Measurements from ENCODE around the gene ZNF195.
"Not testable (repeated sequence)": the region's sequence is repeated elsewhere in the genome, so short reads cannot be mapped to it uniquely, and the experiment has no call there.

The ZNF195 gene

GRCh38 chr11:3378426-3379423 is at the start of gene ZNF195:
Gene ZNF195, minus strand, starts transcription at chr11:3379146. Its CDS starts 106 bp downstream, at chr11:3379040.
- DNase-seq, result peak; percentile 99

- DNase-seq, result not testable (repeated sequence)
These were observed 49.1 kb upstream of the ZNF195 start for GRCh38 chr11:3428076-3428475.

GRCh38 chr11:3426541-3426940 is 47.6 kb upstream of the ZNF195 start:
- DNase-seq, result not testable (repeated sequence)

GRCh38 chr11:3423928-3424327 is 45.0 kb upstream of the ZNF195 start:
- DNase-seq, result not testable (repeated sequence)

GRCh38 chr11:3423138-3423731 is 44.3 kb upstream of the ZNF195 start:
- not testable (repeated sequence) for DNase-seq

GRCh38 chr11:3422380-3423137 is 43.6 kb upstream of the ZNF195 start:
- peak; percentile 99 for DNase-seq

- not testable (repeated sequence) for DNase-seq
These were observed 42.8 kb upstream of the ZNF195 start for GRCh38 chr11:3421608-3422379.

GRCh38 chr11:3420281-3421042 is 41.5 kb upstream of the ZNF195 start:
- DNase-seq, result not testable (repeated sequence)

- DNase-seq, result not testable (repeated sequence)
These were observed 40.5 kb upstream of the ZNF195 start for GRCh38 chr11:3419496-3419895.

GRCh38 chr11:3417047-3417446 is 38.1 kb upstream of the ZNF195 start:
- peak; percentile 73 for DNase-seq

GRCh38 chr11:3415301-3415700 is 36.4 kb upstream of the ZNF195 start:
- DNase-seq, result not testable (repeated sequence)

- DNase-seq, result not testable (repeated sequence)
These were observed 34.7 kb upstream of the ZNF195 start for GRCh38 chr11:3413666-3414065.

GRCh38 chr11:3412837-3413236 is 33.9 kb upstream of the ZNF195 start:
- DNase-seq, result no peak

- DNase-seq, result peak; percentile 92
These were observed 29.8 kb upstream of the ZNF195 start for GRCh38 chr11:3408722-3409121.

GRCh38 chr11:3408058-3408605 is 29.2 kb upstream of the ZNF195 start:
- not testable (repeated sequence) for DNase-seq

- not testable (repeated sequence) for DNase-seq
These were observed 28.0 kb upstream of the ZNF195 start for GRCh38 chr11:3406937-3407336.

- DNase-seq, result not testable (repeated sequence)
These were observed 27.4 kb upstream of the ZNF195 start for GRCh38 chr11:3406223-3406875.

- not testable (repeated sequence) for DNase-seq
These were observed 25.4 kb upstream of the ZNF195 start for GRCh38 chr11:3404076-3404925.

GRCh38 chr11:3402861-3403250 is 23.9 kb upstream of the ZNF195 start:
- DNase-seq, result not testable (repeated sequence)
